ENCODE data around the gene CHST5. TPM values are rescaled to one million over a fixed set of nuclear protein-coding genes. Genes with fewer than 3 reads are reported as not detected.

Gene CHST5
- not detected in 2 replicates for total RNA-seq

DNA sequence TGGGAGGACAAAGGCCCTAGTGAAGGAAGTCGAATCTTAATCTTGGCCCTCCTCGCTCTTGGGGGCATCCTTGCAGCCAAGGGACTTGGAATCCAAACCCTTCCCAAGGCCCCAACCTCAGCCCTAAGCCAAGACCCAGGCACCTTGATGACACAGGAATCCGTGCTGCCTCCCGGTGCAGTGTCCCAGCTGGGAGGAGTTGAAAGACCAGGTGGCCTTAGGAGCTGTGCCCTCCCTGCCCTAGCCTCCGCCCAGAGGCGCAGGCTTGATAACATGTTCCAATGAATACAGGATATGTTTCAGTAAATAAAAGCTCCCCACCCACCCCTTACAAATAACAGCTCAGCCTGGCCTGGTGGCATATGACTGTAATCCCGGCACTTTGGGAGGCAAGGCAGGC lies at the start of gene CHST5:
TSS of gene CHST5 (minus strand) at position 208 of the 400 bp plus-strand sequence. CDS start 5,724 bp downstream, outside the sequence.

GRCh38 chr16:75566040-75566757 lies 30.3 kb upstream of the CHST5 start, which contains the start of gene GABARAPL2:
GABARAPL2 (plus strand) TSS chr16:75566379; CDS start chr16:75566487, 108 bp downstream.

DNA sequence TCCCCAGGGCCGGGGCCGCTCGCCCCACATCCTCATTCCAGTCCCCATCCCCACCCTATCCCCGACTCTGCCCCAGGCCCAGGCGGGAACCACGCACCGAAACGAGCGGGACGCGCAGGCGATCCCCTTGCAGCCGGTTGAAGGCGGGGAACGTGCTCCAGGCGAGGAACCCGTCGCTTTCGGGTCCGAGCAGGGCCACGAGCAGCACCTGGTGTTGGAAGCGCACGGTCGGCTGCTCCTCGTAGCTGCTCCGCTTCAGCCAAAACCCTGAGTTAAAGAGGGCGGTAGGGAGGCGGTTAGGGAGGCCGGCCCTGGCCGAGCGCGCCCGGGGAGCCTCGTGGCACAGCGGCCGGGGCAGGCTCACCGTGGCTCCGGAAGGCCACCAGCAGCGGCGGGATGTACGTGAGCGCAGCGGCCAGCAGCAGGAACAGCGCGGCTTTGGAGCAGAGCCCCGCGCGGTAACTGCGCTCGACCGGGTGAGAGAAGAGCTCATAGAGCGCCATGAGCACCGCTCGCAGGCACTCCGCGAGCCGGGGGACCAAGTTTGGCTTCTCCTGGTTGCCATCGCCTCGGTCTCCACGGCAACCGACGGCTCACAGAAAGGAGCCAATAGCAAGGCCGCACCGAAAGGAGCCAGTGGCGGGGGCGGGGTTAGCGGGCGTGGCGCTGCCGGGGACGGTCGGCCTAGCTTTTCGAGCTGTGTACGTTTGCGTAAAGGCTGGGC lies 20.0 kb upstream of the CHST5 start, which contains the start of gene TMEM231:
TSS of gene TMEM231 (minus strand) at position 546 of the 724 bp plus-strand sequence. CDS start at position 503, 43 bp downstream.

DNA sequence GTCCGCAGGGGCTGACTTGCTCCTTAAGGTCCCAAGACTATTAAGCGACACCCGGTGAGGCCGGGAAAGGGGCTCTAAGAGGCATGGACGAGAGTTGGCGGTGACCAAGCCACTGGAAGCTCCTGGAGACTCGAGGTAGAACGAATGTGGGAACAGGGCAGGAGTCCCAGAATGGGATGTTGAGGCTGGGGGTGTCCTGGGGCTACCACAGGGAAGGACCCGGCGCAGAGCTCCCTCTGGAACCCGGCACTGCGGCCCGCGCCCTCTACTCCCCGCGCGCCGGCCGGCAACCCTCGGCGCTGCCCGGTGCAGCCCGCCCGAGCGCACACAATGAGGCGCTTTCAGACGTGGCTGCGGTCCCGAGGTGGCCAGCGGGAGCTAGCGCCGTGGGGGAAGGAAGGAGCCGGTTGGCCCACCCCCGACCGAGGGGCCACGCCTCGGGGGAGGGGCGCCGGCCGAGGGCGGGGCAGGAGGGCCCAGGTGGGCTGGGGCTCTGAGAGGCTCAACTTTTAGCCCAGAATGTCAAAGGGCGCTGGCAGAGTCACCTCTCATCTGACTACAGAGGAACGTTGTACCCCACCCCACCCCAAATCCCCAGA lies 40.7 kb downstream of the CHST5 start, which contains the start of gene CHST6:
TSS of gene CHST6 (minus strand) at position 366 of the 599 bp plus-strand sequence. CDS start 15,613 bp downstream, outside the sequence.

Other genes starting within 250 kb of the CHST5 start
- 137 and 184 TPM in 2 replicates for gene CFDP1, start 102.6 kb downstream of the CHST5 start, total RNA-seq
- gene TMEM170A, start 71.4 kb downstream of the CHST5 start, total RNA-seq: 14.3 and 17.0 TPM in 2 replicates
- 0.20 and 0.44 TPM in 2 replicates for gene CHST6, start 40.7 kb downstream of the CHST5 start, total RNA-seq
- 4.0 and 6.8 TPM in 2 replicates for gene TMEM231, start 20.1 kb upstream of the CHST5 start, total RNA-seq
- gene GABARAPL2, start 30.3 kb upstream of the CHST5 start, total RNA-seq: 49.1 and 49.8 TPM in 2 replicates
- gene ADAT1, start 87.2 kb upstream of the CHST5 start, total RNA-seq: 31.0 and 35.1 TPM in 2 replicates
- 227 and 241 TPM in 2 replicates for gene KARS1, start 111.6 kb upstream of the CHST5 start, total RNA-seq
- 43.9 and 52.0 TPM in 2 replicates for gene TERF2IP, start 111.7 kb upstream of the CHST5 start, total RNA-seq
- gene CPHXL2, start 140.9 kb upstream of the CHST5 start, total RNA-seq: not detected in 2 replicates
- not detected in 2 replicates for gene DUXB, start 165.4 kb upstream of the CHST5 start, total RNA-seq
- gene CPHXL, start 190.4 kb upstream of the CHST5 start, total RNA-seq: not detected in 2 replicates

Data from mammary microvascular endothelial cell (primary cell).